ENCODE data around the gene SGIP1.

The SGIP1 gene

GRCh38 chr1:66644331-66644730 is 110.4 kb downstream of the SGIP1 start:
- H3K4me3 ChIP-seq (ENCODE audit: low read depth, low read length), result no peak overlapping the region
- TF ChIP-seq CTCF (IDR thresholded peaks at IDR 0.05; ENCODE audit: low read depth, low read length), result no peak

GRCh38 chr1:66648901-66649595 is 115.1 kb downstream of the SGIP1 start:
- no peak overlapping the region for H3K4me3 ChIP-seq (ENCODE audit: low read depth, low read length)
- no peak for TF ChIP-seq CTCF (IDR thresholded peaks at IDR 0.05; ENCODE audit: low read depth, low read length)

GRCh38 chr1:66652556-66652955 is 118.6 kb downstream of the SGIP1 start:
- no peak overlapping the region for H3K4me3 ChIP-seq (ENCODE audit: low read depth, low read length)
- TF ChIP-seq CTCF (IDR thresholded peaks at IDR 0.05; ENCODE audit: low read depth, low read length), result no peak

GRCh38 chr1:66654643-66655042 is 120.7 kb downstream of the SGIP1 start:
- no peak for TF ChIP-seq CTCF (IDR thresholded peaks at IDR 0.05; ENCODE audit: low read depth, low read length)
- H3K4me3 ChIP-seq (ENCODE audit: low read depth, low read length), result no peak overlapping the region

GRCh38 chr1:66671455-66671854 is 137.5 kb downstream of the SGIP1 start:
- no peak for TF ChIP-seq CTCF (IDR thresholded peaks at IDR 0.05; ENCODE audit: low read depth, low read length)
- H3K4me3 ChIP-seq (ENCODE audit: low read depth, low read length), result no peak overlapping the region

GRCh38 chr1:66676613-66677298 is 142.8 kb downstream of the SGIP1 start:
- no peak overlapping the region for H3K4me3 ChIP-seq (ENCODE audit: low read depth, low read length)
- no peak for TF ChIP-seq CTCF (IDR thresholded peaks at IDR 0.05; ENCODE audit: low read depth, low read length)

- no peak overlapping the region for H3K4me3 ChIP-seq (ENCODE audit: low read depth, low read length)
- TF ChIP-seq CTCF (IDR thresholded peaks at IDR 0.05; ENCODE audit: low read depth, low read length), result no peak
Observed at GRCh38 chr1:66678146-66678545, 144.2 kb downstream of the SGIP1 start.

Measured in WI38 (cell line).